H1 (cell line): ENCODE measurements around the gene ELAVL1. TPM values are rescaled to one million over a fixed set of nuclear protein-coding genes. Genes with fewer than 3 reads are reported as not detected.

Experiments
- CTCF ChIA-PET: fragments of 300-600 bp; sonication (Branson Sonifier 250); formaldehyde crosslinking; loops from one replicate; lab custom pipeline; 2021; ENCODE audit not compliant: partially characterized antibody; lab: Charles Lee
- POLR2A ChIA-PET: fragments of 300-600 bp; sonication (Branson Sonifier 250); formaldehyde crosslinking; loops from one replicate; lab custom pipeline; 2021; ENCODE audit warnings: inconsistent platforms; ENCODE audit not compliant: partially characterized antibody; lab: Charles Lee
- DNase-seq, 2 experiments: peaks; one replicate each; pipeline versions ENCODE4 v3.0.0 to v3.0.0-alpha.2; 2010 to 2022; ENCODE audit warnings: low spot score in 2 of 2, low read depth in 1 of 2, mixed read lengths in 1 of 2
- FAIRE-seq: peaks from 2 replicates; lab custom pipeline; 2011; peaks lifted over from hg19 to GRCh38; lab: Jason Lieb, UNC
- H2AFZ ChIP-seq: 2 replicates; pipeline ENCODE4 v1.8.1; 2012; ENCODE audit warnings: low read length, inconsistent platforms
- H2AK5ac ChIP-seq: 2 replicates; pipeline ENCODE4 v1.6.1; 2013; ENCODE audit warnings: low read depth, low read length
- H2BK120ac ChIP-seq: replicated peaks from 2 replicates; pipeline ENCODE3; 2013; ENCODE audit warnings: low read depth, low read length, inconsistent platforms
- H2BK12ac ChIP-seq: 2 replicates; pipeline ENCODE4 v1.6.1; 2013; ENCODE audit warnings: low read depth, low read length
- H2BK15ac ChIP-seq: 2 replicates; pipeline ENCODE4 v1.6.1; 2013; ENCODE audit warnings: low read length
- H2BK20ac ChIP-seq: 2 replicates; pipeline ENCODE4 v1.6.1; 2013; ENCODE audit warnings: low read length
- H2BK5ac ChIP-seq: 2 replicates; pipeline ENCODE4 v1.6.1; 2013; ENCODE audit warnings: low read depth, low read length
- H3K14ac ChIP-seq: 2 replicates; pipeline ENCODE4 v1.6.1; 2013; ENCODE audit warnings: inconsistent platforms; ENCODE audit not compliant: insufficient read length
- H3K18ac ChIP-seq: 2 replicates; pipeline ENCODE4 v1.6.1; 2013; ENCODE audit warnings: low read length; ENCODE audit errors: extremely low read depth
- H3K23ac ChIP-seq: 2 replicates; pipeline ENCODE4 v1.6.1; 2013; ENCODE audit warnings: inconsistent platforms; ENCODE audit not compliant: insufficient read length
- H3K23me2 ChIP-seq: 2 replicates; pipeline ENCODE4 v1.6.1; 2013; ENCODE audit warnings: low read depth, low read length
- H3K27ac ChIP-seq: 2 replicates; pipeline ENCODE4 v1.6.1; 2011; ENCODE audit warnings: low read depth, low read length, inconsistent platforms
- H3K27me3 ChIP-seq, 4 experiments: replicated peaks in 1 of 4; 1 replicate in 1 of 4; 2 replicates in 3 of 4; pipeline versions ENCODE4 v1.6.1 to v1.8.1; 2011 to 2013; ENCODE audit warnings: low read length in 3 of 4, mild to moderate bottlenecking in 3 of 4, inconsistent platforms in 2 of 4, mixed read lengths in 2 of 4, moderate library complexity in 1 of 4; ENCODE audit not compliant: control insufficient read depth in 3 of 4, insufficient read depth in 3 of 4; ENCODE audit errors: extremely low read depth in 1 of 4
- H3K36me3 ChIP-seq, 4 experiments: 2 replicates each; pipeline versions ENCODE4 v1.6.1 to v1.8.1; 2011 to 2013; ENCODE audit warnings: mild to moderate bottlenecking in 4 of 4, low read length in 3 of 4, moderate library complexity in 2 of 4, control low read depth in 1 of 4, inconsistent platforms in 1 of 4; ENCODE audit not compliant: insufficient read depth in 4 of 4, control insufficient read depth in 2 of 4
- H3K4ac ChIP-seq: replicated peaks from 2 replicates; pipeline ENCODE3; 2013; ENCODE audit warnings: low read length, low read depth, mixed read lengths, inconsistent platforms; ENCODE audit not compliant: insufficient read length
- H3K4me1 ChIP-seq, 4 experiments: replicated peaks in 1 of 4; 1 replicate in 1 of 4; 2 replicates in 3 of 4; pipeline versions ENCODE4 v1.6.1 to v1.8.1; 2011 to 2013; ENCODE audit warnings: low read length in 3 of 4, inconsistent platforms in 2 of 4, mixed read lengths in 1 of 4; ENCODE audit not compliant: insufficient read depth in 4 of 4, control insufficient read depth in 3 of 4
- H3K4me2 ChIP-seq, 2 experiments: 2 replicates each; pipeline versions ENCODE4 v1.6.1 to v1.8.1; 2011 to 2013; ENCODE audit warnings: low read depth in 2 of 2, low read length in 2 of 2, control low read depth in 1 of 2, inconsistent platforms in 1 of 2, mild to moderate bottlenecking in 1 of 2; ENCODE audit not compliant: insufficient read depth in 1 of 2
- H3K4me3 ChIP-seq, 4 experiments: fragments of 200-600, 300-600 bp in 1 of 4; sonication (generic), shearing (Covaris generic), sonication (Bioruptor Twin) in 1 of 4; 2 replicates each; pipeline versions ENCODE4 v1.5.1 to v1.8.1; 2011 to 2016; ENCODE audit warnings: low read length in 4 of 4, low read depth in 3 of 4, control low read depth in 2 of 4, inconsistent platforms in 2 of 4, mild to moderate bottlenecking in 2 of 4, mixed read lengths in 1 of 4, moderate library complexity in 1 of 4; ENCODE audit not compliant: insufficient read depth in 2 of 4; ENCODE audit errors: extremely low read depth in 1 of 4
- H3K56ac ChIP-seq: replicated peaks from 2 replicates; pipeline ENCODE3; 2013; ENCODE audit warnings: low read depth, mild to moderate bottlenecking, mixed read lengths, low read length, inconsistent platforms; ENCODE audit not compliant: insufficient read length
- H3K79me1 ChIP-seq: 2 replicates; pipeline ENCODE4 v1.6.1; 2013; ENCODE audit warnings: low read depth, low read length, control low read depth
- H3K79me2 ChIP-seq, 2 experiments: 2 replicates each; pipeline versions ENCODE4 v1.6.1 to v1.8.1; 2012 to 2013; ENCODE audit warnings: low read length in 2 of 2, mild to moderate bottlenecking in 2 of 2, inconsistent platforms in 1 of 2; ENCODE audit not compliant: insufficient read depth in 2 of 2, control insufficient read depth in 1 of 2
- H3K9ac ChIP-seq, 4 experiments: replicated peaks in 1 of 4; 1 replicate in 1 of 4; 2 replicates in 3 of 4; pipeline versions ENCODE4 v1.6.1 to v1.8.1; 2011 to 2013; ENCODE audit warnings: low read depth in 3 of 4, low read length in 3 of 4, control low read depth in 2 of 4, mild to moderate bottlenecking in 2 of 4, moderate library complexity in 2 of 4, inconsistent platforms in 1 of 4; ENCODE audit errors: extremely low read depth in 1 of 4
- H3K9me3 ChIP-seq, 2 experiments: 2 replicates each; pipeline versions ENCODE4 v1.6.1 to v1.8.1; 2012 to 2013; ENCODE audit warnings: mild to moderate bottlenecking in 2 of 2, moderate library complexity in 2 of 2, control low read depth in 1 of 2, inconsistent platforms in 1 of 2, low read depth in 1 of 2, low read length in 1 of 2, mixed read lengths in 1 of 2; ENCODE audit not compliant: insufficient read depth in 2 of 2
- H4K20me1 ChIP-seq, 2 experiments: replicated peaks in 1 of 2; 2 replicates each; pipeline versions ENCODE3 to v1.8.1; 2011 to 2013; ENCODE audit warnings: inconsistent platforms in 2 of 2, low read length in 2 of 2, mild to moderate bottlenecking in 1 of 2; ENCODE audit not compliant: insufficient read depth in 2 of 2, control insufficient read depth in 1 of 2
- H4K5ac ChIP-seq: 2 replicates; pipeline ENCODE4 v1.6.1; 2013; ENCODE audit warnings: low read length, low read depth, mixed read lengths, inconsistent platforms; ENCODE audit not compliant: insufficient read length
- H4K8ac ChIP-seq: 2 replicates; pipeline ENCODE4 v1.8.0; 2013; ENCODE audit warnings: mild to moderate bottlenecking, moderate library complexity, low read length, inconsistent platforms; ENCODE audit not compliant: insufficient read depth; ENCODE audit errors: extremely low read depth
- H4K91ac ChIP-seq: replicated peaks from 2 replicates; pipeline ENCODE3; 2013; ENCODE audit warnings: low read length, mixed read lengths, inconsistent platforms; ENCODE audit not compliant: insufficient read length
- CEBPB ChIP-seq: IDR thresholded peaks from 2 replicates; pipeline ENCODE4 v1.6.1; 2012; ENCODE audit warnings: low read depth, low read length
- CHD1 ChIP-seq: IDR thresholded peaks from 2 replicates; pipeline ENCODE4 v1.6.1; 2012; ENCODE audit warnings: low read depth, low read length, improper control_type of control experiment
- CREB1 ChIP-seq: IDR thresholded peaks from 2 replicates; pipeline ENCODE4 v1.6.1; 2012; ENCODE audit warnings: inconsistent platforms
- EGR1 ChIP-seq: IDR thresholded peaks from 2 replicates; pipeline ENCODE4 v1.6.1; 2011; ENCODE audit warnings: low read depth, low read length, borderline replicate concordance
- HDAC2 ChIP-seq, 2 experiments: fragments of 300-600 bp in 1 of 2; sonication (generic) in 1 of 2; IDR thresholded peaks; 2 replicates each; pipeline ENCODE4 v1.6.1; 2011 to 2012; ENCODE audit warnings: low read depth in 2 of 2, low read length in 2 of 2, mild to moderate bottlenecking in 2 of 2, moderate library complexity in 2 of 2, borderline replicate concordance in 1 of 2, inconsistent platforms in 1 of 2
- POU5F1 ChIP-seq: IDR thresholded peaks from 2 replicates; pipeline ENCODE4 v1.6.1; 2011; ENCODE audit warnings: low read depth, mild to moderate bottlenecking, low read length, moderate library complexity
- RFX5 ChIP-seq: IDR thresholded peaks from 2 replicates; pipeline ENCODE4 v1.6.1; 2011; ENCODE audit warnings: low read depth, low read length, improper control_type of control experiment, borderline replicate concordance
- SIRT6 ChIP-seq: IDR thresholded peaks from one replicate; pipeline ENCODE4 v1.7.1; 2012; ENCODE audit warnings: low read length, inconsistent platforms
- WGBS, 2 experiments: shearing (Covaris generic) in 1 of 2; methylation state at CpG; one replicate each; pipeline versions ENCODE4 v1.1.6 to v1.1.7; 2013 to 2015; ENCODE audit warnings: low lambda C conversion rate in 2 of 2, mixed read lengths in 2 of 2, inconsistent platforms in 1 of 2, low coverage in 1 of 2, missing lambda C conversion rate in 1 of 2; ENCODE audit not compliant: insufficient replicate concordance in 2 of 2, insufficient coverage in 1 of 2, insufficient read length in 1 of 2; ENCODE audit errors: extremely low coverage in 1 of 2, missing lambda C conversion rate in 1 of 2; 5-methylcytosine and 5-hydroxymethylcytosine counted together
- polyA plus RNA-seq, 7 experiments: library from polyadenylated mRNA; depleted of rRNA in 3 of 7; stranded (reverse) in 5 of 7; unstranded in 2 of 7; fragments of >200 nt in 5 of 7; fragments of 200-250 nt in 2 of 7; gene quantifications; 1 replicate in 5 of 7; 2 replicates in 1 of 7; 4 replicates in 1 of 7; pipeline versions ENCODE4 v1.2.1 to v1.2.3, GENCODE V29; 2011 to 2013; ENCODE audit warnings: missing spikeins in 2 of 7, mixed read lengths in 2 of 7
- total RNA-seq: library from RNA; stranded (reverse); fragmentation: NEBNext Ultra II Directional; extraction: Animal tissue kit (Norgen Biotek cat#: 25700); gene quantifications from 2 replicates; pipeline ENCODE4 v1.2.1, GENCODE V29; 2021
- TF ChIP-seq, protein P1 (sequence below): IDR thresholded peaks from 2 replicates; pipeline ENCODE4 v1.6.1; 2011; ENCODE audit warnings: low read length, improper control_type of control experiment
- TF ChIP-seq, protein P2 (sequence below), 3 experiments: IDR thresholded peaks; 1 replicate in 2 of 3; 2 replicates in 1 of 3; pipeline versions ENCODE4 v1.5.1 to v1.6.1; 2011; ENCODE audit warnings: low read length in 3 of 3, mild to moderate bottlenecking in 3 of 3, inconsistent platforms in 2 of 3, low read depth in 1 of 3, moderate library complexity in 1 of 3; ENCODE audit not compliant: insufficient read depth in 1 of 3; ENCODE audit errors: control extremely low read depth in 1 of 3

The ELAVL1 gene
- total and polyA plus RNA-seq, 2 of the 8 experiments (the other 6 are each of a cell fraction or from before 2014, with no cell fraction given), result 56.7 to 163 TPM

DNA sequence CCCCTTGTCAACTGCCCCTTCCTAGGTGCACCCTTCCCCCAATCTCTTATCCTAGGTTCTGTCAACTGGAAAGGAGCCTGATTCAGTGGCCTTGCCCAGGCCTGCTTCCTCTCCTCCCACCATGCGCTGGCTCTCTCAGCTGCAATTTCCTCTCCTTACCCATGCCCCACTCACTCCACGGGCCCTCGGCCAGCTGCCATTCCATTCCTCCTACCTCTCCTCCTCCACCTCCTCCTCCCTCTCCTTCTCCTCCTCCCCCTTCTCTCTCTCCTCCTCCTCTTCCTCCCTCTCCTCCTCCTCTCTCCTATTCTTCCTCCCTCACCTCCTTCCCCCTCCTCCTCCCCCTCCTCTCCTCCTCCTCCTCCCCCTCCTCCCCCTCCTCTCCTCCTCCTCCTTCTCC, 52.4 kb downstream of the ELAVL1 start:
- H3K27me3 ChIP-seq, result no peaks in the 10 kb centered on the region; a peak in 1 of 7 replicates
- peak overlapping the region; percentile 68; the same call in 1 of the 2 replicates for H2BK12ac ChIP-seq
- CTCF ChIA-PET, result interaction anchor here (1.2 to 3.3 kb wide), 2 partner anchors 17 to 116 kb away, joined by 4 to 15 read pairs; no protein-coding TSS in a partner anchor
- no peak overlapping the region for H4K8ac ChIP-seq
- no peak overlapping the region for H3K4ac ChIP-seq
- no peak overlapping the region for H3K4me3 ChIP-seq
- H2BK20ac ChIP-seq, result 0 out of 2 replicates have a peak overlapping the region, but pooled peaks have one; percentile 72
- H2BK15ac ChIP-seq, result no peak overlapping the region
- no peaks in the 10 kb centered on the region for H3K9me3 ChIP-seq
- no peak overlapping the region for H3K27ac ChIP-seq
- no peaks in the 10 kb centered on the region for H3K79me1 ChIP-seq
- POLR2A ChIA-PET, result interaction anchor here (0.8 to 6.6 kb wide), 5 partner anchors 12 to 55 kb away, joined by 3 to 98 read pairs (median 4); partner anchors contain the start of gene TIMM44
- H4K20me1 ChIP-seq, result peaks cover 0 to 2% of the 10 kb centered on the region in 2 experiments
- H2AFZ ChIP-seq, result no peak overlapping the region
- H3K9ac ChIP-seq, result no peak overlapping the region
- H2BK120ac ChIP-seq, result no peak overlapping the region
- peak overlapping the region; percentile 60 for H3K18ac ChIP-seq
- DNase-seq, result no peak
- FAIRE-seq, result no peak
- H3K4me2 ChIP-seq, result no peak overlapping the region
- H3K14ac ChIP-seq, result no peak overlapping the region
- peaks cover 0 to 4% (median 0%) of the 10 kb centered on the region in 4 experiments; a peak in 1 of 7 replicates for H3K4me1 ChIP-seq
- no peak overlapping the region for H3K23ac ChIP-seq
- H3K23me2 ChIP-seq, result peaks cover 4% of the 10 kb centered on the region; the same call in 1 of the 2 replicates
- TF ChIP-seq CEBPB (no peak), SIRT6 (no peak), EGR1 (no peak), CREB1 (no peak), RFX5 (no peak), POU5F1 (no peak), CHD1 (no peak), HDAC2 (IDR thresholded peaks at IDR 0.05; ENCODE audit: borderline replicate concordance in 1 of 2, low read depth in 2 of 2, low read length in 2 of 2) (no peak)
- TF ChIP-seq, protein P1, sequence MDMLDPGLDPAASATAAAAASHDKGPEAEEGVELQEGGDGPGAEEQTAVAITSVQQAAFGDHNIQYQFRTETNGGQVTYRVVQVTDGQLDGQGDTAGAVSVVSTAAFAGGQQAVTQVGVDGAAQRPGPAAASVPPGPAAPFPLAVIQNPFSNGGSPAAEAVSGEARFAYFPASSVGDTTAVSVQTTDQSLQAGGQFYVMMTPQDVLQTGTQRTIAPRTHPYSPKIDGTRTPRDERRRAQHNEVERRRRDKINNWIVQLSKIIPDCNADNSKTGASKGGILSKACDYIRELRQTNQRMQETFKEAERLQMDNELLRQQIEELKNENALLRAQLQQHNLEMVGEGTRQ, result no peak
- TF ChIP-seq, protein P2, sequence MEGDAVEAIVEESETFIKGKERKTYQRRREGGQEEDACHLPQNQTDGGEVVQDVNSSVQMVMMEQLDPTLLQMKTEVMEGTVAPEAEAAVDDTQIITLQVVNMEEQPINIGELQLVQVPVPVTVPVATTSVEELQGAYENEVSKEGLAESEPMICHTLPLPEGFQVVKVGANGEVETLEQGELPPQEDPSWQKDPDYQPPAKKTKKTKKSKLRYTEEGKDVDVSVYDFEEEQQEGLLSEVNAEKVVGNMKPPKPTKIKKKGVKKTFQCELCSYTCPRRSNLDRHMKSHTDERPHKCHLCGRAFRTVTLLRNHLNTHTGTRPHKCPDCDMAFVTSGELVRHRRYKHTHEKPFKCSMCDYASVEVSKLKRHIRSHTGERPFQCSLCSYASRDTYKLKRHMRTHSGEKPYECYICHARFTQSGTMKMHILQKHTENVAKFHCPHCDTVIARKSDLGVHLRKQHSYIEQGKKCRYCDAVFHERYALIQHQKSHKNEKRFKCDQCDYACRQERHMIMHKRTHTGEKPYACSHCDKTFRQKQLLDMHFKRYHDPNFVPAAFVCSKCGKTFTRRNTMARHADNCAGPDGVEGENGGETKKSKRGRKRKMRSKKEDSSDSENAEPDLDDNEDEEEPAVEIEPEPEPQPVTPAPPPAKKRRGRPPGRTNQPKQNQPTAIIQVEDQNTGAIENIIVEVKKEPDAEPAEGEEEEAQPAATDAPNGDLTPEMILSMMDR (IDR thresholded peaks at IDR 0.05; ENCODE audit: control extremely low read depth in 1 of 3, insufficient read depth in 1 of 3, low read depth in 1 of 3, low read length in 3 of 3), result no peak
- TF ChIP-seq, all 59 proteins: peak for 0
- H2BK5ac ChIP-seq, result peak overlapping the region; percentile 48; the same call in 1 of the 2 replicates
- no peak overlapping the region for H4K91ac ChIP-seq
- H4K5ac ChIP-seq, result no peak overlapping the region
- 67% methylated on average over 1 of the region's 3 CpGs; no CpG with 5 or more reads in 1 of the 2 experiments for WGBS, 2 experiments
- no peaks in the 10 kb centered on the region for H3K79me2 ChIP-seq
- H3K56ac ChIP-seq, result no peak overlapping the region
- no peak overlapping the region for H2AK5ac ChIP-seq
- no peaks in the 10 kb centered on the region for H3K36me3 ChIP-seq
